Cardiac muscle cell (in vitro differentiated cells and primary cell): ENCODE data around the gene FAM107B. TPM values are rescaled to one million over a fixed set of nuclear protein-coding genes. Genes with fewer than 3 reads are reported as not detected.

Experiments
- DNase-seq, 2 donors: peaks; one replicate each; pipeline versions ENCODE4 v3.0.0 to v3.0.0-alpha.2; 2010 to 2017; ENCODE audit warnings: low read depth in 1 of 2, low spot score in 1 of 2
- H3K27ac ChIP-seq: fragments of 200-600 bp; sonication (generic); 2 replicates; pipeline ENCODE4 v1.5.1; 2016
- H3K27me3 ChIP-seq: fragments of 200-600 bp; sonication (generic); 2 replicates; pipeline ENCODE4 v1.6.0; 2016; ENCODE audit warnings: control low read depth
- H3K36me3 ChIP-seq: fragments of 200-600 bp; sonication (generic); 2 replicates; pipeline ENCODE4 v1.5.1; 2016; ENCODE audit warnings: control low read depth
- H3K4me1 ChIP-seq: fragments of 200-600 bp; sonication (generic); 2 replicates; pipeline ENCODE4 v1.8.1; 2017; ENCODE audit warnings: low read depth, mild to moderate bottlenecking, mixed run types
- H3K4me3 ChIP-seq: fragments of 200-600 bp; sonication (generic); 2 replicates; pipeline ENCODE4 v1.5.1; 2016; ENCODE audit warnings: mild to moderate bottlenecking
- H3K9me3 ChIP-seq: fragments of 200-600 bp; sonication (generic); 2 replicates; pipeline ENCODE4 v1.5.1; 2017; ENCODE audit warnings: low read depth, mild to moderate bottlenecking, control low read depth
- polyA plus RNA-seq: library from polyadenylated mRNA; unstranded; fragments of >200 nt; fragmentation: Nextera tagmentation; extraction: Ambion mirVana; gene quantifications from 2 replicates; pipeline ENCODE4 v1.2.1, GENCODE V29; 2016
- total RNA-seq: library from RNA; depleted of rRNA; stranded (reverse); fragments of >200 nt; gene quantifications from 2 replicates; pipeline ENCODE4 v1.2.3, GENCODE V29; 2016
- TF ChIP-seq, protein P1 (sequence below): IDR thresholded peaks from 2 replicates; pipeline ENCODE4 v1.5.1; 2012; ENCODE audit warnings: low read depth, mild to moderate bottlenecking, low read length

FAM107B gene
- total and polyA plus RNA-seq, 2 experiments from 2014 or later: 6.0 to 9.6 TPM

DNA sequence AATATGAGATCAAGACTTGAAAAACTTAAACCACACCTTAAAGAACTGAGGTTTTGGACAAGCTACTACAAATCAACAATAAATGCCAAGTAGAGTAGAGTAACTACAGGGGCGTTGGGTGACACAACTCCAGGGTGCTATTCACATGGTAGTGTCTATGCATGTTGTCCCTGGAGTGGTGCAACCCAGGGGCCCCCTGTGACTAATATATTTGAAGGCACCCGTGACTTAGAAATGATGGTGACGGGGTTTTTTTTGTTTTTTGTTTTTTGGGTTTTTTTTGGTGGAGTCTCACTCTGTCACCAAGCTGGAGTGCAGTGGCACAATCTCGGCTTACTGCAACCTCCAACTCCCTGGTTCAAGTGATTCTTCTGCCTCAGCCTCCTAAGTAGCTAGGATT is 106.9 kb downstream of the FAM107B start:
- H3K4me1 ChIP-seq: no peaks in the 10 kb centered on the region
- no peaks in the 10 kb centered on the region for H3K27me3 ChIP-seq
- DNase-seq: no peak
- H3K4me3 ChIP-seq: no peak overlapping the region
- H3K36me3 ChIP-seq: no peaks in the 10 kb centered on the region
- H3K27ac ChIP-seq: no peak overlapping the region
- TF ChIP-seq, protein P1, sequence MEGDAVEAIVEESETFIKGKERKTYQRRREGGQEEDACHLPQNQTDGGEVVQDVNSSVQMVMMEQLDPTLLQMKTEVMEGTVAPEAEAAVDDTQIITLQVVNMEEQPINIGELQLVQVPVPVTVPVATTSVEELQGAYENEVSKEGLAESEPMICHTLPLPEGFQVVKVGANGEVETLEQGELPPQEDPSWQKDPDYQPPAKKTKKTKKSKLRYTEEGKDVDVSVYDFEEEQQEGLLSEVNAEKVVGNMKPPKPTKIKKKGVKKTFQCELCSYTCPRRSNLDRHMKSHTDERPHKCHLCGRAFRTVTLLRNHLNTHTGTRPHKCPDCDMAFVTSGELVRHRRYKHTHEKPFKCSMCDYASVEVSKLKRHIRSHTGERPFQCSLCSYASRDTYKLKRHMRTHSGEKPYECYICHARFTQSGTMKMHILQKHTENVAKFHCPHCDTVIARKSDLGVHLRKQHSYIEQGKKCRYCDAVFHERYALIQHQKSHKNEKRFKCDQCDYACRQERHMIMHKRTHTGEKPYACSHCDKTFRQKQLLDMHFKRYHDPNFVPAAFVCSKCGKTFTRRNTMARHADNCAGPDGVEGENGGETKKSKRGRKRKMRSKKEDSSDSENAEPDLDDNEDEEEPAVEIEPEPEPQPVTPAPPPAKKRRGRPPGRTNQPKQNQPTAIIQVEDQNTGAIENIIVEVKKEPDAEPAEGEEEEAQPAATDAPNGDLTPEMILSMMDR: no peak
- H3K9me3 ChIP-seq: peaks cover 2% of the 10 kb centered on the region

DNA sequence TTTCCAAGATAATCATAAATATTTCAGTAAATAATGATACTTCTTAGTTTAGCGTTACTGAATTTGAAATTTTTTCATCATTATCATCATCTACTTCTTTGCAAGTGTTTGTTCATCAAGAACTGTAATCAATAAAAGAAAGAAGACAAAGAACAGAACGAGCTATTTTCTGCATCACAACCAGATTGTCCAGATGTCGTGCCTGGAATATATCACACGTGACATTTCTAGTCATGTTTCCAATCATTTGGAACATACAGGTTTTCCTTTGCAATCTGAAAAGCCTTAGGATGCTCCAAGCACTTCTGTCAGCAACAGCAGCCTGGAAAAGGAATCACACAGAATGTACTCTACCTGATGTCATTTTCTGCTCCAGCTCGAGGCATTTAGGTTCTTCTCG is 107.4 kb downstream of the FAM107B start:
- Histone ChIP-seq H3K9me3 (peaks cover 2% of the 10 kb centered on the region), H3K4me3 (no peak overlapping the region), H3K4me1 (no peaks in the 10 kb centered on the region), H3K27ac (no peak overlapping the region), H3K36me3 (no peaks in the 10 kb centered on the region), H3K27me3 (no peaks in the 10 kb centered on the region)
- DNase-seq: no peak
- TF ChIP-seq, protein P1: no peak

DNA sequence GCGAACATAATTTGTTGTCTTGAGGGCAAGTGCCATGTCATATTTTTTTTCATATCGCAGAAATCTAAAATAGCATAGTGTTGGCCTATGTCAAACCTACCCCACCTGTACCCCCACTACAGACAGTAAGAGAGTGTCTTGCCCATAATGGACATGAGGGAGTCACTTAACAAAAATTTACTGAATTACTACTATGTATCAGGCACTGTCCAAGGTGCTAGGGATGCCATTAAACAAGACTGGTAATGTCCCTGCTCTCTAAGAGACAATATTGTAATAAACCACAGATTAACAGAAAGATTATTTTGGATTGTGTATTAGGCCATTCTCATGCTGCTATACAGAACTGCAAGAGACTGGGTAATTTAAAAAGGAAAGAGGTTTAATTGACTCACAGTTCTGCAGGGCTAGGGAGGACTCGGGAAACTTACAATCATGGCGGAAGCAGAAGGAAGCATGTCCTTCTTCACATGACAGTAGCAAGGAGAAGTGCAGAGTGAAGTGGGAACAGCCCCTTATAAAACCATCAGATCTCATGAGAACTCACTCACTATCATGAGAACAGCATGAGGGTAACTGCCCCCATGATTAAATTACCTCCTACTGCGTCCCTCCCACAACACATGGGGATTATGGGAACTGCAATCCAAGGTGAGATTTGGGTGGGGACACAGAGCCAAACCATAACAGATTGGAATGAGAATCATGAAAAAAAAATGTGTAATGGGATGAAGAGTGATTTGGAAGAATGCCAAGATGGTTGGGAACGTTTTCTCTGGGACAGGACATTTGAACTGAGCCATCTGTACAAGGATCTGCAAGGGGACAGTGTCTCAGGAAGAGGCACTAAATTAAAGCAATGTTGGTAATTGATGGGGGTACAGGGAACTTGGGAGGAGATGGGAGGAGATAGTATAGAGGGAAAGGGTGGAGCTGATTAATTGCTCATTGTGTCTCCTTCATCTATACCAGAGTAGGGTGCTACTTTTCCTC is 108.5 kb downstream of the FAM107B start:
- TF ChIP-seq, protein P1: no peak
- Histone ChIP-seq H3K27me3 (no peaks in the 10 kb centered on the region), H3K4me1 (no peaks in the 10 kb centered on the region), H3K4me3 (no peak overlapping the region), H3K9me3 (peaks cover 2% of the 10 kb centered on the region), H3K36me3 (no peaks in the 10 kb centered on the region), H3K27ac (no peak overlapping the region)
- peak in 1 of 2 donors; percentile 36 for DNase-seq

DNA sequence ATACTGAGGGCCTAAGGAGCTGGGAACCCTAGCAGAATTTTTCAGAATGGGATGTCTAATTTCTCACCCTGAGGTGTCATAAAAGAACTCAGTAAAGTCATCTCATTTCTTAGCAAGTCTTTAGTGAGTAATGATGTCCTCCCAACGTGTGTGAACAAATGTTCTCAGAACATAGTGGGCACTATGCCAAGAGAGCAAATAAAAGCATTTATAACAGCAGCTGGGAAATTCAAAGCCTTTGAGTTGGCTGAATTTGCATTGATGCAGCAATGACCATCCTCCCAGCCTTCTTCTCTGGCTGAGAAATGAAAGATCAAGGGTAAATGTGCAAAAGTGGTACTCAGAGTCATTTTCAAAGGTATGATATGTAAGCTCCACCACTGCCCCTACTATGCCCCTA is 109.4 kb downstream of the FAM107B start:
- Histone ChIP-seq H3K9me3 (peaks cover 2% of the 10 kb centered on the region), H3K36me3 (no peaks in the 10 kb centered on the region), H3K27me3 (no peaks in the 10 kb centered on the region), H3K4me3 (no peak overlapping the region), H3K27ac (no peak overlapping the region), H3K4me1 (no peaks in the 10 kb centered on the region)
- peak in 1 of 2 donors; percentile 63 for DNase-seq
- TF ChIP-seq, protein P1: no peak

DNA sequence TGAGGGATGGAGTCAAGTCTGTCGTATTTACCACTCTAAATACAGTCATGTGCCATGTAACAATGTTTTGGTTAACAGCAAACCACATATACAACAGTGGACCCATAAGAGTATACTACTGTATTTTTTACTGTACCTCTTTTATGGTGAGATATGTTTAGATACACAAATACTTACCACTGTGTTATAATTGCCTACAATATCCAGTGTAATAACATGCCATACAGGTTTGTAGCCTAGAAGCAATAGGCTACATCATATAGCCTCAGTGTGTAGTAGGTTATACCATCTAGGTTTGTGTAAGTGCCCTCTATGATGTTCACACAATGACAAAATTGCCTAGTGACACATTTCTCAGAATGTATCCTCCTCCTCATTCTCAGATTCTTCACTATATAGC is 110.4 kb downstream of the FAM107B start:
- no peak overlapping the region for H3K4me3 ChIP-seq
- H3K27ac ChIP-seq: no peak overlapping the region
- DNase-seq: no peak
- H3K4me1 ChIP-seq: no peaks in the 10 kb centered on the region
- H3K9me3 ChIP-seq: no peaks in the 10 kb centered on the region
- TF ChIP-seq, protein P1: no peak
- H3K36me3 ChIP-seq: no peaks in the 10 kb centered on the region
- H3K27me3 ChIP-seq: no peaks in the 10 kb centered on the region
